ENCODE measurements around the gene ZNF362.

DNA sequence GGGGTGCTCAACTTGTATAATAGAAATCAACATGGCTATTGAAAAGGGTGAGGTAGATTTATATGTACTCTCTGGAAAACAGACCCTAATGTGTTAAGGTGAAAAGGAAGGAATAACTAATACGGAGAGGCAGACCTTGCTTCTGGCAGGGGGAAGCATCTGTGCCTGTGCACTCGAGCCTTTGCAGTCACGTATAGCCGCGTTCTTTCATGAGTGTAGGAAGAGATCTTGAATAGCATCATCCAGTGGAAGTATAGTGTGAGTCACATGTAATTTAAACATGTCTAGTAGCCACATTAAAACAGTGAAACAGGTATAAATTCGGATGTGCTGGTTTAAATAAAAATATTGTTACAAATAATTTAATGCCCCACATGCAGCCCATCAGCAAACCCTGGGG lies 61.7 kb downstream of the ZNF362 start:
- TF ChIP-seq EZH2phosphoT487 (IDR thresholded peaks at IDR 0.05; ENCODE audit: insufficient read depth, low read depth) = no peak
- TF ChIP-seq EZH2 (IDR thresholded peaks at IDR 0.05; ENCODE audit: insufficient read depth, poor library complexity, severe bottlenecking) = no peak
